Omental fat pad (tissue), 4 donors: ENCODE results near the gene TMEM164. TPM values are rescaled to one million over a fixed set of nuclear protein-coding genes. Genes with fewer than 3 reads are reported as not detected.

Experiments used
- ATAC-seq: fragments of 150-250 bp; one replicate; pipeline ENCODE4 v1.9.1; 2016; ENCODE audit warnings: mild to moderate bottlenecking, moderate library complexity; ENCODE audit not compliant: low FRiP score
- DNase-seq: peaks from one replicate; pipeline ENCODE4 v3.0.0-alpha.2; 2019; ENCODE audit warnings: low spot score
- total RNA-seq, 4 donors: library from RNA; depleted of rRNA; stranded (reverse); fragments of >200 nt; gene quantifications; one replicate each; pipeline ENCODE4 v1.1.0, GENCODE V29; 2016
- TF ChIP-seq, protein P1 (sequence below), 3 donors: fragments of 450-650 bp; IDR thresholded peaks; one replicate each; pipeline ENCODE4 v1.5.1; 2016 to 2017; ENCODE audit warnings: antibody characterized with exemption in 3 of 3, mild to moderate bottlenecking in 3 of 3, moderate library complexity in 2 of 3

TMEM164 gene
- total RNA-seq, 4 donors from 2014 or later, result 24.6 to 56.9 (median 42.1) TPM

GRCh38 chrX:110131031-110131430, 128.1 kb downstream of the TMEM164 start:
- DNase-seq (no peak), ATAC-seq (no peak)
- TF ChIP-seq, protein P1, sequence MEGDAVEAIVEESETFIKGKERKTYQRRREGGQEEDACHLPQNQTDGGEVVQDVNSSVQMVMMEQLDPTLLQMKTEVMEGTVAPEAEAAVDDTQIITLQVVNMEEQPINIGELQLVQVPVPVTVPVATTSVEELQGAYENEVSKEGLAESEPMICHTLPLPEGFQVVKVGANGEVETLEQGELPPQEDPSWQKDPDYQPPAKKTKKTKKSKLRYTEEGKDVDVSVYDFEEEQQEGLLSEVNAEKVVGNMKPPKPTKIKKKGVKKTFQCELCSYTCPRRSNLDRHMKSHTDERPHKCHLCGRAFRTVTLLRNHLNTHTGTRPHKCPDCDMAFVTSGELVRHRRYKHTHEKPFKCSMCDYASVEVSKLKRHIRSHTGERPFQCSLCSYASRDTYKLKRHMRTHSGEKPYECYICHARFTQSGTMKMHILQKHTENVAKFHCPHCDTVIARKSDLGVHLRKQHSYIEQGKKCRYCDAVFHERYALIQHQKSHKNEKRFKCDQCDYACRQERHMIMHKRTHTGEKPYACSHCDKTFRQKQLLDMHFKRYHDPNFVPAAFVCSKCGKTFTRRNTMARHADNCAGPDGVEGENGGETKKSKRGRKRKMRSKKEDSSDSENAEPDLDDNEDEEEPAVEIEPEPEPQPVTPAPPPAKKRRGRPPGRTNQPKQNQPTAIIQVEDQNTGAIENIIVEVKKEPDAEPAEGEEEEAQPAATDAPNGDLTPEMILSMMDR (IDR thresholded peaks at IDR 0.05), result no peak

- DNase-seq (no peak), ATAC-seq (no peak)
- TF ChIP-seq, protein P1 (IDR thresholded peaks at IDR 0.05), result no peak
Measured at GRCh38 chrX:110132450-110133114, 129.7 kb downstream of the TMEM164 start.

GRCh38 chrX:110133735-110134370, 130.9 kb downstream of the TMEM164 start:
- TF ChIP-seq, protein P1 (IDR thresholded peaks at IDR 0.05), result no peak
- no peak for DNase-seq
- ATAC-seq, result no peak

GRCh38 chrX:110135618-110136017, 132.7 kb downstream of the TMEM164 start:
- no peak for DNase-seq
- ATAC-seq, result no peak
- TF ChIP-seq, protein P1 (IDR thresholded peaks at IDR 0.05), result no peak

GRCh38 chrX:110136136-110136535, 133.2 kb downstream of the TMEM164 start:
- TF ChIP-seq, protein P1 (IDR thresholded peaks at IDR 0.05), result no peak
- DNase-seq (no peak), ATAC-seq (no peak)

GRCh38 chrX:110138557-110138956, 135.6 kb downstream of the TMEM164 start:
- no peak for DNase-seq
- ATAC-seq, result no peak

More at GRCh38 chrX:110138557-110138956, 135.6 kb downstream of the TMEM164 start:
- TF ChIP-seq, protein P1 (IDR thresholded peaks at IDR 0.05), result no peak
